SU-DHL-6 (cell line): ENCODE measurements around the gene OSBPL6.
"Not testable (repeated sequence)": the region's sequence is repeated elsewhere in the genome, so short reads cannot be mapped to it uniquely, and the experiment has no call there.

Experiments used
- H2AFZ ChIP-seq: fragments of 200-600 bp; sonication (generic); 2 replicates; pipeline ENCODE4 v1.6.1; 2014; ENCODE audit warnings: low read depth, mild to moderate bottlenecking, moderate library complexity, mixed read lengths, antibody characterized with exemption, low read length; ENCODE audit not compliant: severe bottlenecking
- H3F3A ChIP-seq: fragments of 200-600 bp; shearing (Covaris generic); 2 replicates; pipeline ENCODE4 v1.6.0; 2016; ENCODE audit warnings: antibody characterized with exemption, mild to moderate bottlenecking; ENCODE audit not compliant: insufficient read depth
- H3K27ac ChIP-seq: fragments of 200-600 bp; sonication (generic); 2 replicates; pipeline ENCODE4 v1.5.1; 2016; ENCODE audit warnings: low read depth, mild to moderate bottlenecking, low read length, moderate library complexity, mixed read lengths
- H3K27me3 ChIP-seq: fragments of 200-600 bp; sonication (generic), shearing (Covaris generic); 2 replicates; pipeline ENCODE4 v1.6.0; 2014; ENCODE audit warnings: mild to moderate bottlenecking, low read length
- H3K36me3 ChIP-seq: fragments of 200-600 bp; sonication (generic); 2 replicates; pipeline ENCODE4 v1.6.1; 2014; ENCODE audit warnings: mild to moderate bottlenecking, low read length, mixed read lengths
- H3K4me2 ChIP-seq: fragments of 300-600, 200-600 bp; shearing (Covaris generic), sonication (generic); 2 replicates; pipeline ENCODE4 v1.6.0; 2014; ENCODE audit warnings: low read length, low read depth, mild to moderate bottlenecking; ENCODE audit not compliant: poor library complexity, severe bottlenecking
- H3K4me3 ChIP-seq: fragments of 200-600 bp; sonication (generic); 2 replicates; pipeline ENCODE4 v1.5.1; 2014; ENCODE audit warnings: antibody characterized with exemption, low read length, mild to moderate bottlenecking, mixed read lengths; ENCODE audit not compliant: insufficient read depth, poor library complexity, severe bottlenecking
- H3K79me2 ChIP-seq: fragments of 200-600 bp; sonication (generic); 2 replicates; pipeline ENCODE4 v1.6.1; 2014; ENCODE audit warnings: mild to moderate bottlenecking, low read length, moderate library complexity; ENCODE audit not compliant: insufficient read depth
- H3K9ac ChIP-seq: fragments of 200-600 bp; sonication (generic); 2 replicates; pipeline ENCODE4 v1.7.0; 2014; ENCODE audit warnings: mild to moderate bottlenecking, low read length
- H3K9me2 ChIP-seq: fragments of 200-600 bp; sonication (generic); replicated peaks from 2 replicates; pipeline ENCODE4 v1.6.1; 2014; ENCODE audit warnings: low read length; ENCODE audit not compliant: insufficient read depth
- H3K9me3 ChIP-seq: fragments of 200-600 bp; sonication (generic); 2 replicates; pipeline ENCODE4 v1.6.1; 2014; ENCODE audit warnings: low read length, mixed read lengths; ENCODE audit not compliant: insufficient read depth
- H4K20me1 ChIP-seq: fragments of 200-600 bp; sonication (generic); 2 replicates; pipeline ENCODE4 v1.6.1; 2014; ENCODE audit warnings: low read depth, mild to moderate bottlenecking, antibody characterized with exemption, low read length, moderate library complexity, mixed read lengths
- CTCF ChIP-seq: fragments of 200-600 bp; sonication (generic); IDR thresholded peaks from one replicate; pipeline ENCODE4 v1.5.1; 2017; ENCODE audit warnings: antibody characterized with exemption, mild to moderate bottlenecking, low read length, moderate library complexity; ENCODE audit not compliant: insufficient read depth, poor library complexity, severe bottlenecking
- EZH2phosphoT487 ChIP-seq: fragments of 200-600 bp; sonication (generic), shearing (Covaris generic); conservative IDR thresholded peaks from 2 replicates; pipeline ENCODE4 v1.6.1; 2018; ENCODE audit warnings: mild to moderate bottlenecking, antibody characterized with exemption, low read length, moderate library complexity, mixed read lengths

The OSBPL6 gene

DNA sequence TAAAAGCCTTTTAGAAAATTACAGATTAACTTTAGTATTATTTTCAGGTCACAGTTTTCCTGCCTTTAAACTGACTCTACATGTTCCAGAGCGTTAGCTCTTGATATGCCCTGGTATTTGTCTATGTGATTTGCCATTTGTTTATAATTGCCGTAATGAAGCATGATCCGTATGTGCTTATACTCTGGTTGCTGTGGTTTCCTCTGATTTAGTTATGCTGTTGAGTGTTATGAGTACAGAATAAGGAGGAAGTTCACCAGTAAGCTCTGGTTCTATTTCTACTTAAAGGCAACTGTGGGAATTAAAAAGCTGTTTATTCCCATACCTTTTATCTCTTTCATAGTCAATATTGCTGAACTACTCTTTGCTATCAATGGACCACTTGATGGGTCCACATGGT is 123.5 kb downstream of the OSBPL6 start:
- Histone ChIP-seq H3K27me3 (no peaks in the 10 kb centered on the region), H3K9me2 (no peaks in the 10 kb centered on the region), H3K4me2 (no peak overlapping the region), H2AFZ (no peak overlapping the region), H3F3A (no peaks in the 10 kb centered on the region), H3K36me3 (no peaks in the 10 kb centered on the region), H3K9ac (no peak overlapping the region), H3K4me3 (no peak overlapping the region), H4K20me1 (no peaks in the 10 kb centered on the region), H3K79me2 (no peaks in the 10 kb centered on the region), H3K9me3 (no peaks in the 10 kb centered on the region), H3K27ac (no peak overlapping the region)
- no peak for TF ChIP-seq EZH2phosphoT487
- no peak for TF ChIP-seq CTCF

- H3F3A ChIP-seq = no peaks in the 10 kb centered on the region
- no peak overlapping the region for H3K4me2 ChIP-seq
- H4K20me1 ChIP-seq = no peaks in the 10 kb centered on the region
- H3K27ac ChIP-seq = no peak overlapping the region
- no peaks in the 10 kb centered on the region for H3K79me2 ChIP-seq
- no peak for TF ChIP-seq EZH2phosphoT487
- TF ChIP-seq CTCF = no peak
- no peak overlapping the region for H2AFZ ChIP-seq
- H3K4me3 ChIP-seq = no peak overlapping the region
- no peaks in the 10 kb centered on the region for H3K27me3 ChIP-seq
- H3K36me3 ChIP-seq = no peaks in the 10 kb centered on the region
- no peaks in the 10 kb centered on the region for H3K9me3 ChIP-seq
- no peak overlapping the region for H3K9ac ChIP-seq
- H3K9me2 ChIP-seq = no peaks in the 10 kb centered on the region
Observed at GRCh38 chr2:178320011-178320585, 125.8 kb downstream of the OSBPL6 start.

GRCh38 chr2:178322068-178322467 is 127.8 kb downstream of the OSBPL6 start:
- Histone ChIP-seq H3K27me3 (no peaks in the 10 kb centered on the region), H3K27ac (no peak overlapping the region)
- TF ChIP-seq EZH2phosphoT487 = no peak
- TF ChIP-seq CTCF = no peak

GRCh38 chr2:178323331-178323730 is 129.0 kb downstream of the OSBPL6 start:
- not testable (repeated sequence) for H3K27me3 ChIP-seq, H3K4me3 ChIP-seq, H3K4me2 ChIP-seq, H3K9ac ChIP-seq, H2AFZ ChIP-seq, H4K20me1 ChIP-seq, H3K27ac ChIP-seq, H3K9me3 ChIP-seq, H3F3A ChIP-seq, H3K9me2 ChIP-seq, H3K36me3 ChIP-seq, H3K79me2 ChIP-seq

More at GRCh38 chr2:178322068-178322467, 127.8 kb downstream of the OSBPL6 start:
- no peak overlapping the region for H3K4me3 ChIP-seq
- H3K79me2 ChIP-seq = no peaks in the 10 kb centered on the region
- H3K9ac ChIP-seq = no peak overlapping the region
- no peaks in the 10 kb centered on the region for H3K36me3 ChIP-seq
- no peak overlapping the region for H3K4me2 ChIP-seq
- H2AFZ ChIP-seq = no peak overlapping the region
- no peaks in the 10 kb centered on the region for H3K9me3 ChIP-seq
- H3K9me2 ChIP-seq = no peaks in the 10 kb centered on the region
- no peaks in the 10 kb centered on the region for H4K20me1 ChIP-seq
- H3F3A ChIP-seq = no peaks in the 10 kb centered on the region
